Stimulated activated effector memory CD8-positive, alpha-beta T cell treated with anti-CD3 and anti-CD28 coated beads, Interleukin-12 subunit alpha, Interleukin-12 subunit beta, amount 100 ng/mL, for 72 hours (primary cell): ENCODE data around the gene MMEL1.

Experiments
- ATAC-seq: fragments of 150-1000 bp; cut with Tn5 transposase; 2 replicates; pipeline ENCODE4 v1.10.0; 2021
- DNase-seq, 2 donors: peaks; one replicate each; pipeline ENCODE4 v3.0.0; 2021 to 2022; ENCODE audit warnings: low spot score in 2 of 2
- H3K27ac Mint-ChIP-seq: one replicate; pipeline ENCODE4 v1.8.0; 2022; ENCODE audit warnings: mild to moderate bottlenecking, mixed read lengths
- H3K36me3 Mint-ChIP-seq: one replicate; pipeline ENCODE4 v1.8.0; 2022; ENCODE audit warnings: mild to moderate bottlenecking, mixed read lengths
- H3K4me1 Mint-ChIP-seq: one replicate; pipeline ENCODE4 v1.8.0; 2022; ENCODE audit warnings: mixed read lengths
- H3K4me3 Mint-ChIP-seq: one replicate; pipeline ENCODE4 v1.8.0; 2022; ENCODE audit warnings: mild to moderate bottlenecking, mixed read lengths
- H3K9me3 Mint-ChIP-seq: one replicate; pipeline ENCODE4 v1.8.0; 2022; ENCODE audit warnings: mixed read lengths

The MMEL1 gene

GRCh38 chr1:2645776-2646175 lies 13.0 kb upstream of the MMEL1 start:
- H3K27ac Mint-ChIP-seq, result no peak overlapping the region
- no peak for DNase-seq
- ATAC-seq, result no peak

GRCh38 chr1:2645143-2645542 lies 12.3 kb upstream of the MMEL1 start:
- ATAC-seq (no peak), DNase-seq (no peak)
- Mint-ChIP-seq H3K4me3 (no peak overlapping the region), H3K27ac (no peak overlapping the region), H3K36me3 (no peaks in the 10 kb centered on the region), H3K9me3 (peaks cover 12% of the 10 kb centered on the region), H3K4me1 (peaks cover 15% of the 10 kb centered on the region)

More at GRCh38 chr1:2645776-2646175, 13.0 kb upstream of the MMEL1 start:
- peaks cover 12% of the 10 kb centered on the region for H3K9me3 Mint-ChIP-seq
- peaks cover 15% of the 10 kb centered on the region for H3K4me1 Mint-ChIP-seq
- no peaks in the 10 kb centered on the region for H3K36me3 Mint-ChIP-seq
- H3K4me3 Mint-ChIP-seq, result no peak overlapping the region

GRCh38 chr1:2644591-2645101 lies 11.8 kb upstream of the MMEL1 start:
- H3K27ac Mint-ChIP-seq, result no peak overlapping the region
- ATAC-seq (no peak), DNase-seq (no peak)
- no peaks in the 10 kb centered on the region for H3K36me3 Mint-ChIP-seq
- peaks cover 15% of the 10 kb centered on the region for H3K4me1 Mint-ChIP-seq
- H3K9me3 Mint-ChIP-seq, result peaks cover 12% of the 10 kb centered on the region
- no peak overlapping the region for H3K4me3 Mint-ChIP-seq

GRCh38 chr1:2644171-2644570 lies 11.4 kb upstream of the MMEL1 start:
- Mint-ChIP-seq H3K36me3 (no peaks in the 10 kb centered on the region), H3K9me3 (peaks cover 12% of the 10 kb centered on the region), H3K4me1 (peaks cover 15% of the 10 kb centered on the region), H3K27ac (no peak overlapping the region), H3K4me3 (peak overlapping the region; percentile 87)
- no peak for DNase-seq
- ATAC-seq, result no peak

- H3K4me1 Mint-ChIP-seq, result peaks cover 16% of the 10 kb centered on the region
- H3K36me3 Mint-ChIP-seq, result no peaks in the 10 kb centered on the region
- H3K27ac Mint-ChIP-seq, result peak overlapping the region; percentile 61
- peak overlapping the region; percentile 87 for H3K4me3 Mint-ChIP-seq
- ATAC-seq (no peak), DNase-seq (peak in 1 of 2 donors; percentile 2)
- peaks cover 12% of the 10 kb centered on the region for H3K9me3 Mint-ChIP-seq
Measured at GRCh38 chr1:2643414-2644077, 10.7 kb upstream of the MMEL1 start.

GRCh38 chr1:2642560-2643413 lies 10.0 kb upstream of the MMEL1 start:
- H3K9me3 Mint-ChIP-seq, result peaks cover 8% of the 10 kb centered on the region
- H3K27ac Mint-ChIP-seq, result peak overlapping the region; percentile 97
- ATAC-seq (peak; percentile 87), DNase-seq (peak; percentile 90 to 97)
- H3K4me1 Mint-ChIP-seq, result peaks cover 22% of the 10 kb centered on the region
- no peaks in the 10 kb centered on the region for H3K36me3 Mint-ChIP-seq
- H3K4me3 Mint-ChIP-seq, result peak overlapping the region; percentile 87

- ATAC-seq (no peak), DNase-seq (no peak)
- H3K4me1 Mint-ChIP-seq, result peaks cover 23% of the 10 kb centered on the region
- H3K4me3 Mint-ChIP-seq, result peak overlapping the region; percentile 87
- peak overlapping the region; percentile 97 for H3K27ac Mint-ChIP-seq
- H3K9me3 Mint-ChIP-seq, result peaks cover 6% of the 10 kb centered on the region
- H3K36me3 Mint-ChIP-seq, result no peaks in the 10 kb centered on the region
Measured at GRCh38 chr1:2642131-2642559, 9.3 kb upstream of the MMEL1 start.

- ATAC-seq (no peak), DNase-seq (peak in 1 of 2 donors; percentile 7)
- Mint-ChIP-seq H3K36me3 (no peaks in the 10 kb centered on the region), H3K27ac (peak overlapping the region; percentile 97), H3K4me1 (peaks cover 28% of the 10 kb centered on the region), H3K9me3 (peaks cover 4% of the 10 kb centered on the region), H3K4me3 (peak overlapping the region; percentile 87)
Measured at GRCh38 chr1:2641381-2642130, 8.7 kb upstream of the MMEL1 start.

- no peaks in the 10 kb centered on the region for H3K36me3 Mint-ChIP-seq
- peak overlapping the region; percentile 25 for H3K4me3 Mint-ChIP-seq
- no peak for DNase-seq
- no peak overlapping the region for H3K27ac Mint-ChIP-seq
- ATAC-seq, result no peak
- peaks cover 28% of the 10 kb centered on the region for H3K4me1 Mint-ChIP-seq
- peaks cover 4% of the 10 kb centered on the region for H3K9me3 Mint-ChIP-seq
Measured at GRCh38 chr1:2640626-2641025, 7.8 kb upstream of the MMEL1 start.

- H3K36me3 Mint-ChIP-seq, result no peaks in the 10 kb centered on the region
- H3K27ac Mint-ChIP-seq, result peak overlapping the region; percentile 40
- H3K4me1 Mint-ChIP-seq, result peaks cover 28% of the 10 kb centered on the region
- H3K9me3 Mint-ChIP-seq, result peaks cover 4% of the 10 kb centered on the region
- ATAC-seq (no peak), DNase-seq (no peak)
- peak overlapping the region; percentile 25 for H3K4me3 Mint-ChIP-seq
Measured at GRCh38 chr1:2639607-2640521, 7.0 kb upstream of the MMEL1 start.

- Mint-ChIP-seq H3K36me3 (no peaks in the 10 kb centered on the region), H3K4me1 (peaks cover 28% of the 10 kb centered on the region), H3K4me3 (no peak overlapping the region), H3K27ac (peak overlapping the region; percentile 64), H3K9me3 (peaks cover 4% of the 10 kb centered on the region)
- ATAC-seq (no peak), DNase-seq (peak in 1 of 2 donors; percentile 1)
Measured at GRCh38 chr1:2639203-2639602, 6.4 kb upstream of the MMEL1 start.

GRCh38 chr1:2638466-2639115 lies 5.8 kb upstream of the MMEL1 start:
- Mint-ChIP-seq H3K4me1 (peaks cover 23% of the 10 kb centered on the region), H3K27ac (peak overlapping the region; percentile 64), H3K4me3 (no peak overlapping the region), H3K9me3 (peaks cover 4% of the 10 kb centered on the region), H3K36me3 (no peaks in the 10 kb centered on the region)
- ATAC-seq (no peak), DNase-seq (no peak)

- H3K4me1 Mint-ChIP-seq, result peaks cover 19% of the 10 kb centered on the region
- DNase-seq (no peak), ATAC-seq (no peak)
- H3K36me3 Mint-ChIP-seq, result no peaks in the 10 kb centered on the region
- H3K27ac Mint-ChIP-seq, result no peak overlapping the region
- H3K4me3 Mint-ChIP-seq, result no peak overlapping the region
- peaks cover 4% of the 10 kb centered on the region for H3K9me3 Mint-ChIP-seq
Measured at GRCh38 chr1:2637442-2638145, 4.8 kb upstream of the MMEL1 start.
